GM18499 (cell line): Measurements from ENCODE around the gene YWHAB.

Experiments used
- ATAC-seq: cut with Tn5 transposase; IDR thresholded peaks from one replicate; pipeline ENCODE4 v1.9.1; 2021; ENCODE audit warnings: moderate number of reproducible peaks; ENCODE audit not compliant: insufficient read depth, unreplicated experiment

Gene YWHAB

GRCh38 chr20:44948107-44948506 is 62.6 kb downstream of the YWHAB start:
- no peak for ATAC-seq

DNA sequence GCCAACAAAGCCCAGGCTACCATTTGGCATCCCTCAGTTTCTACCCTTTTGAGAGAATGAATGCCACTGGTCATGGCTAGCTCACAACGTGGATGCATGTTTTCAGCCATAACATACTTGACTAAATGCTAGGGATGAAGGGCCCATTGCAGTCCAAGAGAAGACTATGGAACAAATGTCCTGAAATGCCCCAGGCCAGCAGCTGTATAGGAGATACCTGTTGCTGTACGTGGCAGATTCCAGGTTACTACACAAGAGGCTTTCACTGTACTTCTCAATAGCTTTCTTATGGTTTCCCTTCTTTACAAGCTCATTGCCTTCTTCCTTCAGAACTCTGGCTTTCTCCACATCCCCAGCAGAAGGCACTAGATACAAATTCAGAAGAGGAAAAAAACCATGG is 63.0 kb downstream of the YWHAB start:
- no peak for ATAC-seq

DNA sequence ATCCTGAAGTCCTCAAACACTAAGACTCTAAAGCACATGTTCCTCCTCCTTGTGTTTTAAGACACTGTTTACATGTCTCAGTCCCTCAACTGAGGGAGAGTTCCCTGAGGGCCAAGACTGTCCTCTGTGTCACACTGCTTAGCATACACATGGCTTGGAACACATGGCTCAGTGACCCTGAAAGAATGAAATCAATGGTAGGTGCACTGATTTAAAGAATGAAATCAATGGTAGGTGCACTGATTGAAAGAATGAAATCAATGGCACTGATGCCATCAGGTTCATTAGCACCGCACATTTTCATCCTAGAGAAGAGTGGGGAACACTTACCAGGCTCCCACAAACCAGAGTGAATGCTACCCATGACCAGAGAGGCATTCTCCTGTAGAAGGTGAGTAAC is 64.9 kb downstream of the YWHAB start:
- no peak for ATAC-seq

DNA sequence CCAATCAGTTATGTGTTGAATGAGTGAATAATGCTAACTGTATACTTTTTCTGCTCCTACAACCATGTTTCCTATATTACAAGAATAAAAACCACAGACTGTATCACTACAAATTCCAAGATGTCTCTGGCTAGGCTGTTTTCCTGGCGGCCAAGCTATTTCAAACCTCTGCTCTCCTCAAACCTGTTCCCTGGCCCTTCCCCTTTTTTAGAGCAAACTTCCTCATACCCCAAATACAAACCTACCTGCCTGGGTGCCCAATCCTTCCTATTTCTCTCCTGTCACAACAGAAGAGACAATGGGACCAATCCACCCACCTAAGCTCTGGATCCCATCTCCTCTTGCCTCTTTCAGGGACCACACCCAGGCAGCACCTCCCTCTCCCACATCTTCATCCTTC is 67.2 kb downstream of the YWHAB start:
- no peak for ATAC-seq

- no peak for ATAC-seq
These were observed 68.7 kb downstream of the YWHAB start for GRCh38 chr20:44954211-44954610.

- no peak for ATAC-seq
These were observed 69.8 kb downstream of the YWHAB start for GRCh38 chr20:44955270-44955669.

GRCh38 chr20:44956410-44956809 is 70.9 kb downstream of the YWHAB start:
- ATAC-seq: no peak
